Measurements from ENCODE around the gene CYTL1.
A peak's percentile ranks its signal among the peaks of the same experiment; 100 is the strongest.
"Not testable (repeated sequence)": the region's sequence is repeated elsewhere in the genome, so short reads cannot be mapped to it uniquely, and the experiment has no call there.

CYTL1 gene, protein sequence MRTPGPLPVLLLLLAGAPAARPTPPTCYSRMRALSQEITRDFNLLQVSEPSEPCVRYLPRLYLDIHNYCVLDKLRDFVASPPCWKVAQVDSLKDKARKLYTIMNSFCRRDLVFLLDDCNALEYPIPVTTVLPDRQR

DNA sequence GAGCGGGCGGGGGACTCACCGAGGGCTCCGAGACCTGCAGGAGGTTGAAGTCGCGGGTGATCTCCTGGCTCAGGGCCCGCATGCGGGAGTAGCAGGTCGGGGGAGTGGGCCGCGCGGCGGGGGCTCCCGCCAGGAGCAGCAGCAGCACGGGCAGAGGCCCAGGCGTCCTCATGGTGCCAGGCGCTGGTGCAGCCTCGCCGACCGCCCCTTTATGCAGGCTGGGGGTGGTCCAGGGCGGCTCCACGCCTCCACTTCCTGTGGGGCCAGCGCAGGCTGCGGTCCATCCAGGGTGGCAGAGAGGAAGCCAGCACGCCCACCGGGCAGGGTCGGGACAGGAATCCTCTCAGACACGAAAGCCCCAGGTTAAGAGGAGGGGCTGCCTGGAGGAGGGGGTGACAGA lies at the start of gene CYTL1:
TSS of gene CYTL1 (minus strand) at position 185 of the 400 bp plus-strand sequence. CDS start at position 172, 13 bp downstream.
- DNase-seq, result no peak

DNA sequence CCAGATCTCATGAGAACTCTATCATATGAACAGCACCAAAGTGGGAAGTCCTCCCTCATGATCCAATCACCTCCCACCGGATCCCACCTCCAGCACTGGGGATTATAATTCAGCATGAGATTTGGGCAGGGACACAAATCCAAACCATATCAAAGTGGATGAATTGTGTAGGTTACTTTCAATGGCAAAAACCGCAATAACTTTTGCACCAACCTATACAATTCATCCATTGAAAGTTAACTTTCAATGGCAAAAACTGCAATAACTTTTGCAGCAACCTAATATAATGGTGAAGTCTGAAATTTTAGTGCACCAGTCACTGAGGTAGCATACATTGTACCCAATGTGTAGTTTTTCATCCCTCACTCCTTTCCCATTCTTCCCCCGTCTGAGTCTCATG lies 48.6 kb upstream of the CYTL1 start:
- no peak for DNase-seq

DNA sequence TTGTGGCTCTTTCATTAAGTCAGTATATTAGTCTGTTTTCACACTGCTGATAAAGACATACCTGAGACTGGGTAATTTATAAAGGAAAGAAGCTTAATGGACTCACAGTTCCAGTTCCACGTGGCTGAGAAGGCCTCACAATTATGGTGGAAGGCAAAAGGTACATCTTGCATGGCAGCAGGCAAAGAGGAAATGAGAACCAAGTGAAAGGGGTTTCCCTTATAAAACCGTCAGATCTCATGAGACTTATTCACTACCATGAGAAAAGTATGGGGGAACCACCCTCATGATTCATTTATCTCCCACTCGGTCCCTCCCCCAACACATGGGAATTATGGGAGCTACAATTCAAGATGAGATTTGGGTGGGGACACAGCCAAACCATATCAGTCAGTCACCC lies 47.7 kb upstream of the CYTL1 start:
- not testable (repeated sequence) for DNase-seq

DNA sequence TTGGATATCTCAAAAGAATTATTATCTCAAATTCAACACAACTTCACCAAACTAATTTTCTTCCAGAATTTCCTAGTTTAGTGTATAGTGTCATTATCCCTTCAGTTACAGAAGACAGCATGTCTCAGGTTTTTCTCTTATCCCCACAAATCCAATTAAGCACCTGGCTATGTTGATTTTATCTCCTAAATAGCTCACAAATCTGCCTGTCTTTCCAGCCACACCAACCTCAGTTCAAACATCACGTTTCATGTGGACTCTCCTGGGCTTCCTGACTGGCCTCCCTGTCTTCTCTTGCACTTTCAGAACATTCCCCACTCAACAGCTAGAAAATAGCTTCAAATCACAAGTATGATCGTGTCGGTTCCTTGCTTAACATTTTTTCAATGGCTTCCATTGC lies 46.8 kb upstream of the CYTL1 start:
- no peak for DNase-seq

DNA sequence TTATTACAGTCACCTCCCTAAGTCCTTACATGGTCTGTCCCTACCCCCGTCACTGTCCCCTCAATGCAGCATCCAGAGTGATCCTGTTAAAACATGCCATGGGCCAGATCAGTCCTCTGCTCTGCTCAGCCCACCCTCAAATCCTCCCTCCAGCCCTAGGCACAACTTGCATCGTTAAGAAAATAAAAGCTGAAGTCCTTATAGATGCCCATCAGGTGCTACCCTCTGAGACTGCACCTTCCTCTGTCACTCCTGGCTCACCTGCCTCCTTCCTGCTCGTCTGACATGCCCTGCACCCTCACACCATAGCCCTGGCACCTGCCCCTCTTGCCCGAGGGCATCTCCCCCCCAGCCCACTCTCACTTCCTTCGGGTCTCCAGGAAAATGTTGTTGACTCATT lies 36.2 kb upstream of the CYTL1 start:
- no peak for DNase-seq

DNA sequence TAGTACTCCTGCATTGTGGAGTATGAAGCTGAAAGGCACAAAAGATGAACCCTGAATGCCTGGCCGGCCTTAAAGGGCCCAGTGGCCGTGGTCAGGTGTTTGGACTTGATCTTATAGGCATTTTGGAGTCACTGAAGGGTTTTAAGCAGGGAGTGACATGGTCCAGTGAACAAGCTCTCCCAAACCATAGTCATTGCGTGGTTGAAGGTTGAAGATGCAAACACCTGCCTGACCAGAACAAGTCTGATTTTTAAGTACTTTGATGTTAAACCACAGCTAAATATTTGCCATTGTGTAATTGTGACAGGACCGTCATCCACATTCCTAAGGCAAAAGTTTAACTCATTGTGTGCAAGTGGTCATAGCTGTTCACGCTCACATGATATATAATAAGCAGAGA lies 35.3 kb upstream of the CYTL1 start:
- no peak for DNase-seq

DNA sequence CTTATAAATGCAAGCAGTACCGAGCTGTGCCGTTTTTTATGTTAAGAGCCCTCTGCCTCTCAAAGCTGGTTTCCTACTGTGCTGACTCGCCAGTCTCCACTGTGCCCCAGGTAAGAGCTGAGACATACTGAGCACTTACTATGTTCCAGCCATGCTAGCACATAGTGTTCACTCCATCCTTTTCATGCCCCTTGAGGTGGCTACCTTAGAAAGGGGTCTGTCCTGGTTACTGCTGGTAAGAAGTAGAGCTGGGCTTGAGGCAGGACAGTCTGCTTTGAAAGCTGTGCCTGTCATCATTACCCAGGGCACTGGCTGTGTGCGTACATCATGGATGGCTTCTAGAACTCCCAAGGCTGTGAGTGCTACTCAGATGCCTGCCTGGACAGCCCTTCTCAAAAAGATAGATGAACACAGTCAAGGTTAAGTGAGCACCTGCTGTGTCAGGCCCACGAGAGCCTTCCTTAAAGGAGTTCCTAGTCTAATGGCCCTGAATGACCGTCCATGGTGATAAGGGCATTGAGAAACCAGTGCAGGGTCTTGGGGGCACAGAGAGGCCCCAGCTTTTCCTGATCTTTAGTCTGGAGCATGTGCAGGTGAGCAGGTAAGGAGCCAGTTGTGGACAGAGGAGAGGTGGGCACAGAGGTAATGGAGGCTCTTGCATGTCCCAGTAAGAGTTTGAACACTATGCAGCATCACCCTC lies 33.6 kb upstream of the CYTL1 start:
- no peak for DNase-seq

DNA sequence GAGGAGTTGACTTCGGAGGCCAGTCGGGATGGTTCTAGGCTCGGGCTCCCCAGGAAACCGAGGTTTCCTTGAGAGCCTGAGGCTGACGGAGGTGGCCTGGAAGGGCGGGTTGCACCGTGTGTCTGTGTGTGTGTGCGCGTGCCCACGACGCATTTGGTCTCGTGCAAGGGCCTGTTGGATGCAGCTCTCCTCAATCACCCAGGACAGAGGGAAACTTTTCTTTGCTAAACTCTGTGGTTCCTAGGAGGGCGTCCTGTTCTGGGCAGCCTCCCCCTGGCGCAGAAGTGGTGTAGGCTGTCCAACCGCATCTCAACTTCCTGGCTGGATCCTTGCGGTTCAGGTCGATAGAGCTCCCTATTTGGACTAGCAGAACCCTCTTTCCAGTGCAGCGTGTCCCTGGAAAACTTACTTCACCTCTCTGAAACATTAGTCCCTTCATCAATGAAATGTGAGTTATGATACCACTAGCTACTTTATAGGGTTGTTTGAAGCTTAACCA lies 33.0 kb upstream of the CYTL1 start:
- no peak for DNase-seq

DNA sequence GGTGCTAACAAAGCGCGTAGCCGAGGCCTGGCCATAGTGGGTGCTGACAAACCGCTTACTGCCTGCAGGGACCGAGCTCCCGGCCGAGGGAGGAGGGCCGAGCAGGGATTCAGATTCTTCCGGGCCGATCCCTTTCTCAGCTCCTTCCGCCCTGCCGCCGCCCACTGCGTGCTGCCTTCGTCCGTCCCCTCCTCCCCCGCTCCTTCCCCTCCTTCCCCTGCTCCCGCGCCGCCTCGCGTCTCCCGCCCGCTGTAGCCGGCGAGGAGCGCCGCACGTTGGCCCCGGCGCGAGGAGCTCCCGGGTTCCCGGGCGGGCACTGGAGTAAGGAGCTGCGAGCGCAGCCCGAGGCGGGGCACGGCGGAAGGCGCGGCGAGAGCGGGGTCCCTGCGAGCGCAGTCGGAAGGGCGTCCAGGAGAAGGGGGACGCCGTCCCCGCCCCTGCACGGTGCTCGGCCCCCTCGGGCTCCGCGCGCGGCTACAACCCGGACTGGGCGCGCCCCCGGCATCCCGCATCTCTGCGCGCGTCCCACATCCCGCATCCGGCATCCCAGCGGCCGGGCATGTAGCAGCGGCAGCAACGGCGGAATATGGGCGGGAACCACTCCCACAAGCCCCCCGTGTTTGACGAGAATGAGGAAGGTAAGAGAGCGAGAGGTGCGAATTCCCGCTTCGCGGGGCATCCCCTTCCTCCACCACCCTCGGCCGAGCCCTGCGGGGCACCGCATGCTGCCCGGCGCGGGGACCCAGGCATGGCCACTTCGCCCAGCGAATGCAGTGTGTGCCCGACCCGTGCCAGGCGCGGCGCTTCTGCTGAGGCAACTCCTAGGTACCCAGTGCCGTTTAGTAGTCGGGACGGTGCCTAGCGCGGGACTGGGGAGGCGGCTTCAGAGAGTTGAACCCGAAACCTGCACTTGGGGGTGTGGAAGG lies 32.3 kb upstream of the CYTL1 start, which contains the start of gene STK32B:
TSS of gene STK32B (plus strand) at position 203 of the 926 bp plus-strand sequence.
- peak; percentile 15 for DNase-seq

DNA sequence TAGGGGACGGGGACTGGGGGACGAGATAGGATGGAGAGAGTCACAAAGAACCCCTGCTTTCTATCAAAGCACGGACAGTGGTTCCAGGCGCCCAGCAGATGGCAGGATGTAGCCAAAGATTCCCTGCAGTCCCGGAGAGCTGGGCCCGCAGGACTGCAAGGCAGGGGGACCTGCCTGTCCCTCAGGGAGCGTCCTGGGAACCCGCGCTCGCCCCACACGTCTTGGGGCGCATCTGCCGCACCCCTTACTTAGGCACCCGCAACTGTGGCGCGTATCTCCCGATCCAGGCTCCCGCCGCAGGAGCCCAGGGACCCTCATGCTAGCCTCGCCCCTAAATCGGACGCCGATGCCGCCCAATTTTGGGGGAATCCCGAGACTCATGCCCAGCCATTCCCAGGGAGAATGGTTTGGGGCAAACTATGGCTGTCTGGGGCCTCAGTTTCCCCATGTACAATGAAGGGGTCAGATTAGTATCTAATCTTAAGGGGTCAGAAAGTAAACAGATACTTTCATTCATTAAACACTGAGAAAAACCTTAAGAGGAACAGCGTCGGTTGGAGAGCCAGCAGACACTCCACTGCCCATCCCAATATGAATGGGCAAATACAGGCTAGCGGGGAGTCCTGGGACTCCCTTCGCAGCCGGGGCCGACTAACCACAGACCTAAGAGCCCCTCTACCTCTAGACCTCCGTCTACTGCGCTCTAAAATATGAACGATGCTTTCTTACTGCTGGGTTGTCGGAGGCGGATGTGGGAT lies 31.4 kb upstream of the CYTL1 start:
- peak; percentile 41 for DNase-seq

DNA sequence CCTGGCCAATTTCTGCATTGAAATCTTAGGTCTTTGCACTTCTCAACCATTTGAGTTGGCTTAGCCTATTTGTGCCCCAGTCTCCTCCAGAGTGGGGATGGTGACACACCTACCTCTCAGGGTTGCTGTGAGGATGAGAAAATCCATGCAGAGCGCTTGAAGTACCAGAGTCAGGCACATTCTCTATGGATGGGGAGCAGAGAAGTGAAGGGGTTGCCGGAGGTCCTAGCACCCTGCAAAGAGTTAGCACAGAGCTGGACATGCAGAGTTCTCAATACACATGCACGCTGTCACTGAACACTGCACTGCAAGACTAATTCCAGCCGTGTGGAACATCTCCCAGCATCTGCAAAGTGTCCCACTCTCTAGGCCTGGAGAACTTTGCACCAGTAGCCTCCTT lies 29.5 kb upstream of the CYTL1 start:
- DNase-seq, result no peak

DNA sequence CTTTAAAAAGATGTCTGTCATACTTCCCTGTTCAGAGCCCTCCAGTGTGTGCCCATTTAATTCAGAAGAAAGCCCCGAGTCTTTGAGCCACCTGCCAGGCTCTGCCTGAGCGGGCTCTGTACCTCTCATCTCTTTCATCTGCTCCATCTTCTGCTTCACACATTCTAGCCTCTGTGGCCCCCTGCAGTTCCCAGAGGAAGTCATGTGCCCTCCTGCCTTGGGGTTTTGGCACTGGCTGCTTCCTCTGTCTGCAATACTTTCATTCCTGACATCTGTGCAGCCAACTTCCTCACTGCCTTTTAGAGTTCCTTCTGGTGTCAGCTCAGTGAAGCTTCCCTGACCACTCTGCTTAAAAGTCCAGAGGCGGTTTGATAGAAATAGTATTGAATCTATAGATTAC lies 25.8 kb upstream of the CYTL1 start:
- no peak for DNase-seq

DNA sequence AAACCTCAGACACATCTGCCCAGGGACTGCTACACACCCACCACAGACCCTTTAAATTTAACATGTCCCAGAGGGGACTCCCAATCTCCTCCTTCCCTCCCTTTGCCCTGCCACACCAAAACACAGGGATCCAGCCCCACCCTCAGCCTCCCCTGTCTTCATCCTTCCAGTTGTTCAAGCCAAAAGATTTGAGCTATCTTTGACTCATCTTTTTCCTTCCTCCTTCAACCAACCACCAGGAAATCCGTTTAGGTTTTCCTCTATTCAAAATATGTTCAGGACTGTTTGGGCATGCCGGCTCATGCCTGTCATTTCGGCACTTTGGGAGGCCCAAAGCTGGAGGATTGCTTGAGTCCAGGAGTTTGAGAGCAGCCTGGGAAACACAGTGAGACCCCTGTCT lies 25.1 kb upstream of the CYTL1 start:
- DNase-seq, result no peak

DNA sequence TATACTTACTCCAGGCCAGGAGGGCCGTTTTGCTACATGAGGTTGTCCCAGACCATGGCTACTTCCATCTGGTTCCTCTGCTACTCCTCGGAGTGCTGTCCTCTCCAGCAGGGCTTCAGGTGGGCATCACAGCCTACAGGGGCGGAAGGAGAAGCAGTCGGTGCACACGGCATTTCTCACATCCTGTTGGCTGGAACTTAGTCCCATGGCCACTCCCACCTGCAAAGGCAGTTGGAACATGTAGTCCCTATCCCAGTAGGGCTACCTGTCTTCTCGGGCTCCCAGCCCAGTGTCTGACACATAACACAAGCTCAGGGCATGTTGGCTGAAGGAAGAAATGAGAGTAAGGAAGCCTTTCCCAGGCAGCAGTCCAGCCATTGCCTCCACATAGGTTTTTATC lies 24.3 kb upstream of the CYTL1 start:
- DNase-seq, result no peak

DNA sequence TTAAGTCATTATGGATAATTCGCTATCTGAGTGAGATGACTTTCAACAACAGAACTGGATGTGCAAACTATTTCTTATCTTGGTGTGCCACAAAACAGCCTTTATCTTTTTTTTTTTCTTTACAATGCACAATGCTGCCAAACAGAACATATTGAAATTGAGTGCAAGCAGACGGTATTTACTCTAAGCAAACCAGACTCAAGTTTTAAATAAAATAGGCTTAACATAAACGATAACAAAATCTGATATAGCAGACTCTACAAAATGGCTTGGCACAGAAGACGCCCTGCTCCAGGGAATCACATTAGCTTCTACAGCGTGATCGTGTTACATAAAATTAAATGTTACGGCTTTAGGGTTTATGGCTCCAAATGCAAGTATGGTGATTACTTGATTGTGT lies 22.4 kb upstream of the CYTL1 start:
- no peak for DNase-seq

DNA sequence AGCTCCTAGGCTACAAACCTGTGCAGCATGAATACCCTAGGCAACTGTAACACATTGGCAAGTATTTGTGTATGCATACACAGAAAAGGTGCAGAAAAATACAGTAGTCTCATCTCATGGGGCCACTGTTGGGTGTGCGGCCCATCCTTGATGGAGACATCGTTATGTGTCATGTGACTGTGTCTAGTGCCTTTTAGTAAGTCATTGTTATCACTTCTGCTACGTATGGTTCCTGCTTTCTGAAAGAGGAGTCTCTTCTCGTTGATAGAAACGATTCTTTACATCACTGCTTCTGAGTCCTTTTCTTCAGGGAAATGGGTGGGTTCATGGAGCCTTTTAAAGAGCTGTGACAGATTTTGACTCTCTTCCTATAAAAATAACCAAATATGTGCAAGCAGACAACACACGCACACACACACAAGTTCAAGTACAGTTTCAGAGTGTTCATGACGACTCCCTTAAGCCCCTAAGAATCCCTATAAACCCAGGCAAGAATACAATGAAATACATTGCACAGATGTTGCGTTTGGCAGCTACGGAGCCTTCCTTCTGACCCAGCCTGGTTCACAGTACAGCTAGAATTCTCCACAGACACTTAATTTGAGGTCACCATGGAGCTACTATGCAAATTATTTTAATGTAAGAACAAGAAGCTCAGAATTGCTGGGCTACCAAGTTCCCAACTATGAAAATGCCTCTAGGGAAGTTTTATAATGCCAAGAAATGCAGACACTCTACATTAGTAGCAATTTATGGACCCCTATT lies 21.8 kb upstream of the CYTL1 start:
- no peak for DNase-seq

DNA sequence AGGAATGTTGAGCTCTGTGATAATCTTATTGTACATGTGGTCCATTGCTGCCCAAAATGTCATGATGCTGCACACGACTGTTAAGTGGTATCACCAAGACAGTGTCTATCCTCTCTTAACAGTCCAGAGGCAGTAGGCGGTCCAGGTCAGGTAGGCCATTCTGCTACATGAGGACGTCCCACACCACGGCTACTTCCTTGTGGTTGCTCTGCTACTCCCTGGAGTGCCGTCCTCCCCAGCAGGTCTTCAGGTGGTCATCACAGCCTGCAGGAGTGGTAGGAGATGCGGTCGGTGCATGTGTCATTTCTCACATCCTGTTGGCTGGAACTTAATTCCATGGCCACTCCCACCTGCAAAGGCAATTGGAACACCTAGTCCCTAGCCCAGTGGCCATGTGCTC lies 20.5 kb upstream of the CYTL1 start:
- DNase-seq, result no peak

DNA sequence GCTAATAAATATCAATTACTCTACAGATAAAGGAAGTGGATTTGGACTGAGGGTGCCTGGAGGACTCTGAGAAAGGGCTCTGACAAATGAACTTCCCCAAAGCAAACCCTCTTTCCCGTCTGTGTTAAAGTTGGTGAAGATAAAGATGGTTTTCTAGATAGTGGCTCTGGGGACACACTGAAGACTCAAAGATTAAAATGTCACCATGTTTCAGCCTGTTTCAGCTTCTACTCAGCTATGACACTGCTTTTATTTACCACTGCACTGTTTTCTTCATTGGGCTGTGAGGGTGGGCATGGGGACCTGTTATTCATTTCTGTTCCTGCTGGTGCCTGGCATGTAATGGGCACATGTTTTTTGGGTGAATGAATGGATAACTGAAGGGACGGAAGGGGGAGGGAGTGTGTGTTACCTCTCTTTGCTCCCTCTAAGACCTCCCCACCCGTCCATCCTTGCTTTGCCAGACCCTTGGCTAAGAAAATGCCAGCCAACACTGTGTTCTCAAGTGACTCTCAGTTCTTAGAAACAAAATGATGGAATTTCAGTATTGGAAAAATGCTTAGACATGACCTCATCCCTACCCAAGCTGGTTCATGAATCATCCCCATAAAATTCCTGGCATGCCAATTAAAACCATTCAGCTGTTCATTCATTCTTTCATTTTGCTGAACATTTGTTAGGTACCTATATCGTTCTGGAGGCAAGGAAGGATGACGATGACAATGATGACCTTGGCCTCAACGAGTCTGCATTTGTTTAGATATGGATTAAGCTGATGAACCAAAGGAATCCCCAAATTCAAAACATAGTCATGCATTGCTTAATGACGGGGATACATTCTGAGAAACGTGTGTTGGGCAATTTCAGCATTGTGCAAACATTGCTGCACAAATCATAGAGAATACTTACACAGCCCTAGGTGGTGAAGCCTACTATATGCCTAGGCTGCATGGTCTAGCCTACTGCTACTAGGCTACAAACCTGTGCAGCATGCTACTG lies 18.6 kb upstream of the CYTL1 start:
- DNase-seq, result peak; percentile 70

DNA sequence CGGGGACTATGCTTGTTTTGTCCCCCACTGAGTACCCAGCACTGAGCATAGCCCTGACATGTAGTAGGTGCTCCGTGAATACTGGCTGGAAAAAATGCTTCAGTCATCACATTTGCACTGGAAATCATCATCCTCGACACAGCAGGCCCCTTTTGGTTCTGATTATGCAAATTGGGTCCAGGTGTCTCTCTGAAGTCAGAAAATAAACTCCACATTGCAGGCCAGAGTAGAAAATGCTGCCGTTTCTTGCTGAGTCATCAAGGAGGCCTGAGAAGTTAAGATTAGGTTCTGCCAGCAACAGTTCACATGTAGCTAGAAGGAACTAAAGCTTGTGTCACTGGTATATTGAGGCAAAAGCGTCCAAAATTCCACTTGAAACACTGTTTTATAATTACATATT lies 17.0 kb upstream of the CYTL1 start:
- no peak for DNase-seq

DNA sequence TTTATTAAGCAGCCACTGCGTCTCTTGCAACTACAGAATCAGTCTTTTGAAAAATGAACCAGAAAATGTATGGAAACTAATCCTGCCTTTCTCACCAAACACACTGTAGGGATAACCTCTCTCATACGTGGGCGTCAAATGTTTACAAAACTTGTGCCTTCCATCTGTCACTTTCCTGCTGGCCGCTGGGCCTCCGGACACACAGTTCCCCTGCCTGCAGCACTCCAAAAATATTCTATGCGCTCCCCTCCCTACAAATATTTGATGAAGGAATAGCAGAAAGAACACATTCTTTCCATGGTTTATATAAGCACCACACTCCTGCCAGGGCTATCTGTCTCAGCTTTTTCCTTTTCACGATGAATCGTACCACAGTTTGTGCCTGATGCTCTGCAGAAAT lies 14.9 kb upstream of the CYTL1 start:
- DNase-seq, result no peak

Measured in HCEC 1CT (cell line).